ENCODE results near the gene SPINDOC. TPM values are rescaled to one million over a fixed set of nuclear protein-coding genes. Genes with fewer than 3 reads are reported as not detected.

Gene SPINDOC
- total RNA-seq, 1 experiment from 2014 or later, result 53.8 TPM

- TF ChIP-seq CTCF (IDR thresholded peaks at IDR 0.05; ENCODE audit: unreplicated experiment), result no peak
- DNase-seq, result no peak
- no peaks in the 10 kb centered on the region for H3K27me3 Mint-ChIP-seq (ENCODE audit: unreplicated experiment)
- no peak overlapping the region for H3K4me3 Mint-ChIP-seq (ENCODE audit: low read depth, unreplicated experiment)
- CTCF ChIA-PET, result interaction anchor here (2.9 kb wide), 1 partner anchor 96 kb away, joined by 10 read pairs; no protein-coding TSS in a partner anchor
- BruUV-seq (replicated peaks), result no TSS peak
- H3K36me3 Mint-ChIP-seq (ENCODE audit: insufficient read depth, unreplicated experiment), result peaks cover 12% of the 10 kb centered on the region
- no peaks in the 10 kb centered on the region for H3K9me3 Mint-ChIP-seq (ENCODE audit: low read depth, unreplicated experiment)
- H3K4me1 Mint-ChIP-seq (ENCODE audit: low read depth, unreplicated experiment), result peaks cover 36% of the 10 kb centered on the region
- intact Hi-C loops (cut with micrococcal nuclease; ENCODE audit: unreplicated experiment), result no loop called here
- H3K27ac Mint-ChIP-seq (ENCODE audit: unreplicated experiment), result no peak overlapping the region
These were observed 36.4 kb downstream of the SPINDOC start for GRCh38 chr11:63849691-63850090.

GRCh38 chr11:63850920-63851319, 37.7 kb downstream of the SPINDOC start:
- H3K27ac Mint-ChIP-seq (ENCODE audit: unreplicated experiment), result no peak overlapping the region
- intact Hi-C loops (cut with micrococcal nuclease; ENCODE audit: unreplicated experiment), result no loop called here
- no peaks in the 10 kb centered on the region for H3K27me3 Mint-ChIP-seq (ENCODE audit: unreplicated experiment)
- no peaks in the 10 kb centered on the region for H3K9me3 Mint-ChIP-seq (ENCODE audit: low read depth, unreplicated experiment)
- peaks cover 36% of the 10 kb centered on the region for H3K4me1 Mint-ChIP-seq (ENCODE audit: low read depth, unreplicated experiment)
- BruUV-seq (replicated peaks), result no TSS peak
- TF ChIP-seq CTCF (IDR thresholded peaks at IDR 0.05; ENCODE audit: unreplicated experiment), result no peak
- H3K36me3 Mint-ChIP-seq (ENCODE audit: insufficient read depth, unreplicated experiment), result peaks cover 12% of the 10 kb centered on the region
- H3K4me3 Mint-ChIP-seq (ENCODE audit: low read depth, unreplicated experiment), result no peak overlapping the region
- no peak for DNase-seq
- CTCF ChIA-PET, result interaction anchor here (0.6 to 1.2 kb wide), 2 partner anchors 12 to 70 kb away, joined by 3 read pairs; partner anchors contain the start of gene MARK2

GRCh38 chr11:63851364-63851763, 38.1 kb downstream of the SPINDOC start:
- peaks cover 12% of the 10 kb centered on the region for H3K36me3 Mint-ChIP-seq (ENCODE audit: insufficient read depth, unreplicated experiment)
- H3K27me3 Mint-ChIP-seq (ENCODE audit: unreplicated experiment), result no peaks in the 10 kb centered on the region
- H3K4me3 Mint-ChIP-seq (ENCODE audit: low read depth, unreplicated experiment), result no peak overlapping the region
- no TSS peak for BruUV-seq (replicated peaks)
- peaks cover 36% of the 10 kb centered on the region for H3K4me1 Mint-ChIP-seq (ENCODE audit: low read depth, unreplicated experiment)
- CTCF ChIA-PET, result interaction anchor here (1.2 kb wide), 1 partner anchor 13 kb away, joined by 3 read pairs; the partner anchor contains the start of gene MARK2
- H3K9me3 Mint-ChIP-seq (ENCODE audit: low read depth, unreplicated experiment), result no peaks in the 10 kb centered on the region
- no peak overlapping the region for H3K27ac Mint-ChIP-seq (ENCODE audit: unreplicated experiment)
- intact Hi-C loops (cut with micrococcal nuclease; ENCODE audit: unreplicated experiment), result no loop called here
- no peak for TF ChIP-seq CTCF (IDR thresholded peaks at IDR 0.05; ENCODE audit: unreplicated experiment)
- no peak for DNase-seq

GRCh38 chr11:63853476-63853875, 40.2 kb downstream of the SPINDOC start:
- intact Hi-C loops (cut with micrococcal nuclease; ENCODE audit: unreplicated experiment), result no loop called here
- no peaks in the 10 kb centered on the region for H3K9me3 Mint-ChIP-seq (ENCODE audit: low read depth, unreplicated experiment)
- CTCF ChIA-PET, result interaction anchor here (0.7 kb wide), 1 partner anchor 316 kb away, joined by 5 read pairs; no protein-coding TSS in a partner anchor
- TF ChIP-seq CTCF (IDR thresholded peaks at IDR 0.05; ENCODE audit: unreplicated experiment), result no peak
- peaks cover 13% of the 10 kb centered on the region for H3K36me3 Mint-ChIP-seq (ENCODE audit: insufficient read depth, unreplicated experiment)
- no peak for DNase-seq
- H3K27ac Mint-ChIP-seq (ENCODE audit: unreplicated experiment), result no peak overlapping the region
- H3K27me3 Mint-ChIP-seq (ENCODE audit: unreplicated experiment), result no peaks in the 10 kb centered on the region
- peaks cover 18% of the 10 kb centered on the region for H3K4me1 Mint-ChIP-seq (ENCODE audit: low read depth, unreplicated experiment)
- no peak overlapping the region for H3K4me3 Mint-ChIP-seq (ENCODE audit: low read depth, unreplicated experiment)
- no TSS peak for BruUV-seq (replicated peaks)
